Osteocyte (in vitro differentiated cells): ENCODE measurements around the gene NOS3. TPM values are rescaled to one million over a fixed set of nuclear protein-coding genes. Genes with fewer than 3 reads are reported as not detected.

Experiments used
- DNase-seq: peaks from one replicate; pipeline ENCODE4 v3.0.0; 2021; ENCODE audit warnings: mixed read lengths; ENCODE audit not compliant: unreplicated experiment; ENCODE audit errors: extremely low spot score
- H3K27ac Mint-ChIP-seq: one replicate; pipeline ENCODE4 v1.8.0; 2021; ENCODE audit warnings: mild to moderate bottlenecking, mixed read lengths; ENCODE audit not compliant: unreplicated experiment
- H3K27me3 Mint-ChIP-seq: one replicate; pipeline ENCODE4 v1.8.0; 2021; ENCODE audit warnings: mixed read lengths; ENCODE audit not compliant: unreplicated experiment
- H3K36me3 Mint-ChIP-seq: one replicate; pipeline ENCODE4 v1.8.0; 2021; ENCODE audit warnings: mixed read lengths; ENCODE audit not compliant: unreplicated experiment
- H3K4me1 Mint-ChIP-seq: one replicate; pipeline ENCODE4 v1.8.0; 2021; ENCODE audit warnings: mixed read lengths; ENCODE audit not compliant: unreplicated experiment
- H3K4me3 Mint-ChIP-seq: one replicate; pipeline ENCODE4 v1.8.0; 2021; ENCODE audit warnings: mild to moderate bottlenecking, moderate library complexity, mixed read lengths; ENCODE audit not compliant: unreplicated experiment
- H3K9me3 Mint-ChIP-seq: one replicate; pipeline ENCODE4 v1.8.0; 2021; ENCODE audit warnings: mixed read lengths; ENCODE audit not compliant: unreplicated experiment
- CTCF ChIP-seq: fragments of 200-600 bp; sonication (generic); IDR thresholded peaks from 2 replicates; pipeline ENCODE4 v1.5.0; 2021; ENCODE audit warnings: antibody characterized with exemption, mild to moderate bottlenecking, moderate library complexity
- total RNA-seq: library from RNA; stranded (reverse); gene quantifications from 2 replicates; pipeline ENCODE4 v1.2.1, GENCODE V29; 2021

Gene NOS3
- total RNA-seq, 1 donor from 2014 or later = 0.73 TPM

- H3K4me1 Mint-ChIP-seq = peaks cover 51% of the 10 kb centered on the region
- H3K4me3 Mint-ChIP-seq = peak overlapping the region; percentile 89
- no peaks in the 10 kb centered on the region for H3K36me3 Mint-ChIP-seq
- TF ChIP-seq CTCF = peak; percentile 3
- H3K27ac Mint-ChIP-seq = peak overlapping the region; percentile 92
- no peaks in the 10 kb centered on the region for H3K27me3 Mint-ChIP-seq
- DNase-seq = no peak
- H3K9me3 Mint-ChIP-seq = no peaks in the 10 kb centered on the region
Measured at GRCh38 chr7:151060113-151060415, 69.2 kb downstream of the NOS3 start.

GRCh38 chr7:151060416-151061212 lies 69.8 kb downstream of the NOS3 start:
- Mint-ChIP-seq H3K27me3 (no peaks in the 10 kb centered on the region), H3K4me3 (peak overlapping the region; percentile 89), H3K36me3 (peaks cover 5% of the 10 kb centered on the region), H3K27ac (peak overlapping the region; percentile 92), H3K4me1 (peaks cover 51% of the 10 kb centered on the region), H3K9me3 (no peaks in the 10 kb centered on the region)
- TF ChIP-seq CTCF = peak; percentile 29
- DNase-seq = no peak

GRCh38 chr7:151061213-151062110 lies 70.6 kb downstream of the NOS3 start:
- H3K27ac Mint-ChIP-seq = peak overlapping the region; percentile 92
- H3K4me3 Mint-ChIP-seq = peak overlapping the region; percentile 89
- peaks cover 5% of the 10 kb centered on the region for H3K36me3 Mint-ChIP-seq
- no peaks in the 10 kb centered on the region for H3K9me3 Mint-ChIP-seq
- no peaks in the 10 kb centered on the region for H3K27me3 Mint-ChIP-seq
- no peak for DNase-seq
- peaks cover 49% of the 10 kb centered on the region for H3K4me1 Mint-ChIP-seq
- TF ChIP-seq CTCF = no peak

GRCh38 chr7:151062111-151062398 lies 71.2 kb downstream of the NOS3 start:
- peak overlapping the region; percentile 89 for H3K4me3 Mint-ChIP-seq
- no peaks in the 10 kb centered on the region for H3K9me3 Mint-ChIP-seq
- peak overlapping the region; percentile 92 for H3K27ac Mint-ChIP-seq
- DNase-seq = no peak
- H3K36me3 Mint-ChIP-seq = peaks cover 5% of the 10 kb centered on the region
- TF ChIP-seq CTCF = no peak
- H3K4me1 Mint-ChIP-seq = peaks cover 43% of the 10 kb centered on the region
- H3K27me3 Mint-ChIP-seq = no peaks in the 10 kb centered on the region
